Activated CD8-positive, alpha-beta memory T cell treated with anti-CD3 and anti-CD28 coated beads, Interleukin-2, amount 10 ng/mL, durations not matched to agents 7 days and 5 days (primary cell): Measurements from ENCODE around the gene ARHGAP5. TPM values are rescaled to one million over a fixed set of nuclear protein-coding genes. Genes with fewer than 3 reads are reported as not detected.
A peak's percentile ranks its signal among the peaks of the same experiment; 100 is the strongest.

Experiments
- ATAC-seq: fragments of 150-1000 bp; cut with Tn5 transposase; one replicate; pipeline ENCODE4 v1.10.0; 2021; ENCODE audit warnings: moderate library complexity
- CTCF ChIA-PET: fragments of 350-600 bp; sonication (Branson Sonifier 250); formaldehyde crosslinking; loops from one replicate; lab custom pipeline; 2021; ENCODE audit warnings: antibody characterized with exemption; lab: Charles Lee
- DNase-seq: peaks from one replicate; pipeline ENCODE4 v3.0.0-alpha.2; 2020
- H3K27ac Mint-ChIP-seq: one replicate; pipeline ENCODE4 v1.8.0; 2021; ENCODE audit warnings: mild to moderate bottlenecking, mixed read lengths
- H3K27me3 Mint-ChIP-seq: one replicate; pipeline ENCODE4 v1.8.0; 2021; ENCODE audit warnings: mixed read lengths
- H3K36me3 Mint-ChIP-seq: one replicate; pipeline ENCODE4 v1.8.0; 2021; ENCODE audit warnings: mild to moderate bottlenecking, mixed read lengths
- H3K4me1 Mint-ChIP-seq: one replicate; pipeline ENCODE4 v1.8.0; 2021; ENCODE audit warnings: mixed read lengths
- H3K4me3 Mint-ChIP-seq: one replicate; pipeline ENCODE4 v1.8.0; 2021; ENCODE audit warnings: mild to moderate bottlenecking, moderate library complexity, mixed read lengths
- H3K9me3 Mint-ChIP-seq: one replicate; pipeline ENCODE4 v1.8.0; 2022; ENCODE audit warnings: low read depth, mixed read lengths
- total RNA-seq, 2 experiments: library from RNA; stranded (reverse); gene quantifications; one replicate each; pipeline ENCODE4 v1.2.3, GENCODE V29; 2021

Gene ARHGAP5, protein sequence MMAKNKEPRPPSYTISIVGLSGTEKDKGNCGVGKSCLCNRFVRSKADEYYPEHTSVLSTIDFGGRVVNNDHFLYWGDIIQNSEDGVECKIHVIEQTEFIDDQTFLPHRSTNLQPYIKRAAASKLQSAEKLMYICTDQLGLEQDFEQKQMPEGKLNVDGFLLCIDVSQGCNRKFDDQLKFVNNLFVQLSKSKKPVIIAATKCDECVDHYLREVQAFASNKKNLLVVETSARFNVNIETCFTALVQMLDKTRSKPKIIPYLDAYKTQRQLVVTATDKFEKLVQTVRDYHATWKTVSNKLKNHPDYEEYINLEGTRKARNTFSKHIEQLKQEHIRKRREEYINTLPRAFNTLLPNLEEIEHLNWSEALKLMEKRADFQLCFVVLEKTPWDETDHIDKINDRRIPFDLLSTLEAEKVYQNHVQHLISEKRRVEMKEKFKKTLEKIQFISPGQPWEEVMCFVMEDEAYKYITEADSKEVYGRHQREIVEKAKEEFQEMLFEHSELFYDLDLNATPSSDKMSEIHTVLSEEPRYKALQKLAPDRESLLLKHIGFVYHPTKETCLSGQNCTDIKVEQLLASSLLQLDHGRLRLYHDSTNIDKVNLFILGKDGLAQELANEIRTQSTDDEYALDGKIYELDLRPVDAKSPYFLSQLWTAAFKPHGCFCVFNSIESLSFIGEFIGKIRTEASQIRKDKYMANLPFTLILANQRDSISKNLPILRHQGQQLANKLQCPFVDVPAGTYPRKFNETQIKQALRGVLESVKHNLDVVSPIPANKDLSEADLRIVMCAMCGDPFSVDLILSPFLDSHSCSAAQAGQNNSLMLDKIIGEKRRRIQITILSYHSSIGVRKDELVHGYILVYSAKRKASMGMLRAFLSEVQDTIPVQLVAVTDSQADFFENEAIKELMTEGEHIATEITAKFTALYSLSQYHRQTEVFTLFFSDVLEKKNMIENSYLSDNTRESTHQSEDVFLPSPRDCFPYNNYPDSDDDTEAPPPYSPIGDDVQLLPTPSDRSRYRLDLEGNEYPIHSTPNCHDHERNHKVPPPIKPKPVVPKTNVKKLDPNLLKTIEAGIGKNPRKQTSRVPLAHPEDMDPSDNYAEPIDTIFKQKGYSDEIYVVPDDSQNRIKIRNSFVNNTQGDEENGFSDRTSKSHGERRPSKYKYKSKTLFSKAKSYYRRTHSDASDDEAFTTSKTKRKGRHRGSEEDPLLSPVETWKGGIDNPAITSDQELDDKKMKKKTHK (N-terminal part only)
- 10 to 100 TPM; 25.8 to 29.4 TPM for total RNA-seq

DNA sequence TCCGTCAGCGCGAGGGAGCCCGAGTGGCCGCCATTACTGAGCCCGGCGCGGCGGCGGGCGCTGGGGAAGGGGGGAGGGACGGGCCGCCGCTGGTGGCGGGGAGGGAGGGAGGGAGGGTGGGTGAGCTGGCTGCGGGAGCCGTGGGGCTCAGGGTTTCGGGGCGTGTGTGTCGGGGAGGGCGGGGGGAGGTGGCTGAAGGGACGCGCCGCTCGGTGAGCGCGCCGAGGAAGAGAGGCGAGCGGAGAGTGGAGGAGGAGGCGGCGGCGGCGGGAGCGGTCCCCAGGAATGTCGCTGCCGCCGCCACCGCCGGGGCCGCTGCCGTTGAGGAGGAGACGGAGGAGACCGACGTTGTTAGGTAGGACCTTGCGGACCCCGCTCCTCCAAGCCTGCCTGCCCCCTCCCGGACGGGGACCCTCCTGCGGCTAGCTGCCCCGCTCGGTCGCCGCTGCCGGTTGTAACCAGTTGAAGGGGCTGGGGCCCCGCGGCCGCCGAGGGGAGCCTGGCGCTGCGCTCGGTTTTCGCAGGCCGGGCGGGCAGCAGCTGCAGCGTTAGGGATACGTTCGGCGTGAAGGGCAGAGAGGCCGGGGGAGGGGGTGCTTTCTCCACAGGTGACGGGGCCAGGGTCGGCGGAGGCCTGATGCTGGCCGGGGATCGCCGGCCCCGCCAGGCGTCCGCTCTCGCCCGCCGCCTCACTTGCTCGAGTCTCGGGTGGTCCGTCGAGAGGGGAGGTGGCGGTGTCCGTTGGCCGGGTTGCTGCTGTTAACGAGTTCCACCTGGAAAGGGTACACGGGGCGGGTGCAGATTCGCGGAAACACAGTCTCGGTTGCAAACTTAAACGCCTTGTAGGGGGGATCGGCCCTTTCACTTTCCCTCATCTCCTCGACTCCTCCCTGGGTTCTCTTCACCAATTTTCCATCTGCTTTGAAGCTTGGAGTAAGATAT, at the start of gene ARHGAP5:
Gene ARHGAP5 (plus strand): TSS at position 224 of the 942 bp plus-strand sequence. CDS start 13,366 bp downstream, outside the sequence.
- H3K9me3 Mint-ChIP-seq = no peaks in the 10 kb centered on the region
- peak within 1 kb of the TSS; percentile 84 for H3K4me3 Mint-ChIP-seq
- peaks cover 16% of the 10 kb centered on the region for H3K27me3 Mint-ChIP-seq
- ATAC-seq (peak; percentile 50), DNase-seq (peak; percentile 61)
- H3K4me1 Mint-ChIP-seq = peaks cover 27% of the 10 kb centered on the region
- H3K27ac Mint-ChIP-seq = peak within 1 kb of the TSS; percentile 87
- H3K36me3 Mint-ChIP-seq = peaks cover 3% of the 10 kb centered on the region
- CTCF ChIA-PET = interaction anchor here (0.5 to 11.7 kb wide), 6 partner anchors 79 to 1413 kb away, joined by 3 to 129 read pairs (median 3); partner anchors contain the start of gene RNU6-8

DNA sequence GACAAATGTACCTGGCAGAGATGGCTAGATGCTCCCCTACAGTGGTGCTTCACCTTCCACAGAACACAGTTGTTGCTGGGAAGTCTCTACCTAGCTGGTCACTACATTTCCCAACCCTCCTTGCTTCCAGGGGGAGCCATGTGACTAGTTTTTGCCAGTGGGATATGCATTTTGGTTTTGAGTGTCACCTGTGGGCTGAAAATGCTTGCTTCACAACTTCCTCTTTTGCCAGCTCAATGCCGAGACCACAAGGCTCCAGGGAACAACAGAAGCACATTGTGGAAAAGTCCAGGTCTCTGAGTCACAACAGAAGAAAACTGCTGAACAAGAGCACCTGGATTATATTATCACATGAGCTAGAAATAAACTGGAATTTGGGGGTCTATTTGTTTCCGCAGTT, 48.5 kb upstream of the ARHGAP5 start:
- ATAC-seq (no peak), DNase-seq (no peak)
- Mint-ChIP-seq H3K4me1 (no peaks in the 10 kb centered on the region), H3K27me3 (peaks cover 8% of the 10 kb centered on the region), H3K9me3 (no peaks in the 10 kb centered on the region), H3K36me3 (no peaks in the 10 kb centered on the region), H3K27ac (no peak overlapping the region), H3K4me3 (no peak overlapping the region)
- CTCF ChIA-PET = interaction anchor here (1.0 kb wide), 1 partner anchor 224 kb away, joined by 3 read pairs; no protein-coding TSS in a partner anchor

DNA sequence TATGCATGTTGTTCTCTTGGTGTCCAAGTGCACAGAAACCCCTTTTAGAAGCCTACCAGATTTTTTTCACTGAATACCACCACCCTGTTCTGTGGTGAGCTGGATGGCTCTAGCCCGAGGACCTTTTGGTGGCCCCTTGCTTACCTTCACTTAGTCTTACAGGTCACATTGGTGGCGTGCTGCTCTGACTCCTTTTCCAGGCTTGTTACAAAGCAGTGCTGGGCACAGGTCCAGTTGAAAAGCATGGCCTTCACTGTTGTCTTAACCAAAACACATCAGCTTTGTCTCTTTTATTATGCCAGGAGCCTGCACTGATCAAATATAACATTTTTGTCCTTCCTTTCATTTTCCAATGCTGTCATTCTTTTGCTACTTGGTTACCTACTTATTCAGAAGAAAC, 43.6 kb upstream of the ARHGAP5 start:
- ATAC-seq = no peak
- H3K36me3 Mint-ChIP-seq = no peaks in the 10 kb centered on the region
- CTCF ChIA-PET = no interaction called here

DNA sequence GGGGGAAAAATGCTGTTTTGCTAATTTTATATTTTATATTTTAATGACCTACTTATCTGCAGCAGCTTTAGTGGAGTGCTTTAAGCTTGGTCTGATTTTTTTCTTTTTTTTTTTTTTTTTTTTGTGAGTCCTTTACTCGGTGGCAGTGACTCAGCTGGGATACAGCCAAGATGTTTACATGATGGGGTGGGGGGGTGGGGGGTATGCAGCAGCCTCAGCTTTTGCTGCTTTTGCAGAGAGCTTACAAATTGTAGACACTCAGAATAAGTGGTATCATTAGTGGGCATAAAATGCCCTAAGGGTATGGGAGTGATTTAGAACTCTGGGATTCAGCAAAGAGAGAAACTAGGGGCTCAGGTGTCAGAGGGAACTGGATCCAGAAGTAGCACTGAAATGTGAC, 38.2 kb upstream of the ARHGAP5 start:
- DNase-seq (no peak), ATAC-seq (no peak)
- no peaks in the 10 kb centered on the region for H3K9me3 Mint-ChIP-seq
- no peaks in the 10 kb centered on the region for H3K36me3 Mint-ChIP-seq
- H3K4me1 Mint-ChIP-seq = peaks cover 4% of the 10 kb centered on the region
- CTCF ChIA-PET = interaction anchor here (0.6 kb wide), 1 partner anchor 261 kb away, joined by 3 read pairs; no protein-coding TSS in a partner anchor
- H3K4me3 Mint-ChIP-seq = no peak overlapping the region
- peaks cover 33% of the 10 kb centered on the region for H3K27me3 Mint-ChIP-seq
- H3K27ac Mint-ChIP-seq = no peak overlapping the region

More for the DNA sequence above, 43.6 kb upstream of the ARHGAP5 start:
- DNase-seq = no peak
- H3K4me3 Mint-ChIP-seq = no peak overlapping the region
- no peak overlapping the region for H3K27ac Mint-ChIP-seq
- H3K27me3 Mint-ChIP-seq = peaks cover 9% of the 10 kb centered on the region
- no peaks in the 10 kb centered on the region for H3K9me3 Mint-ChIP-seq
- H3K4me1 Mint-ChIP-seq = no peaks in the 10 kb centered on the region

DNA sequence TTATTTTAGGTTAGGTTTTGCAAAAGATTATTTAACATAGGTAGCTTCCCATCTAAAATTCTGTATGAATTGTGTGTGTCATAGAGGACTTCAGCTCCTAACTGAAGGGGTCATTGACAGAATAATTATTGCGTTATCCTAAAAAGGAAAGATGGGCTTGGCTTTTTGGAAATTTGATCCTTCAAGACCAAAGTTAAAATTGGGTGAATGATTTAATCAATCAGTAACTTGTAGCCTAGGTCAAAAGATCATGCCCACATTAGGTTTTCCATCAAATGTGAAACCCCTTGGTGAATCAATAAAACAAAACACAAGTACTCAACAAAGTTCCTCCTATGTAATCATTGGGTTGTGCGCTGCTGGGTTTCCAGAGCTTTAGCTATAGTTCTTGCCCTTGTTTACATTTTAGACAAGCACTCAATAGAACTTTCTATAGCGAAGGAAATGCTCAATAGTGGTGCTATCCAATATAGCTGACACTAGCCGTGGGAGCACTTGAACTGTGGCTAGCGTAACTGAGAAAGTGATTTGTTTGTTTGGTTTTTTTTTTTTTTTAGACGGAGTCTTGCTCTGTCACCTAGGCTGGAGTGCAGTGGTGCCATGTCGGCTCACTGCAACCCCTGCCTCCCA, 37.6 kb upstream of the ARHGAP5 start:
- DNase-seq = no peak
- Mint-ChIP-seq H3K36me3 (no peaks in the 10 kb centered on the region), H3K9me3 (no peaks in the 10 kb centered on the region), H3K4me1 (peaks cover 5% of the 10 kb centered on the region), H3K4me3 (no peak overlapping the region), H3K27me3 (peaks cover 36% of the 10 kb centered on the region), H3K27ac (no peak overlapping the region)
- ATAC-seq = no peak
- CTCF ChIA-PET = interaction anchor here (0.6 kb wide), 1 partner anchor 260 kb away, joined by 3 read pairs; no protein-coding TSS in a partner anchor

DNA sequence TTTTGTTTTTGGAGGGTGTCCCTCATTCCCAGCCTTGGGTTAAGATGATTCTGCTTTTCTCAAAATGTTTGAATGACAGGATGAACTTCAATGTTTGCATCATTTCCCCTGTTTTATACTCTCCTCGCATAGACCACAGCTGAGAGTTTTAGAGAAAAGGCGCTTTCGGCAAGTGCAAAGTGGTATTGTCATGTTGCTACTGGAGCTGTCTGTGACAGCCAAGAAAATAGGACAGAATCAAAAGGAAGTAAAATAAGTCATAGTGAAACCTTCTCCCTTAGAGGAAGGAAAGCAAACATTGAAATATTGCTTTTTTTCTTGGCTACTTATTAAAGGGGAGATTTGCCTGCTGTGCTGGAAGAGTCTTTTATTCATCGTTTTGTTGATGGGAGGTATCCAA, 33.5 kb upstream of the ARHGAP5 start:
- Mint-ChIP-seq H3K4me1 (peaks cover 5% of the 10 kb centered on the region), H3K4me3 (no peak overlapping the region), H3K27ac (no peak overlapping the region), H3K9me3 (no peaks in the 10 kb centered on the region), H3K36me3 (no peaks in the 10 kb centered on the region), H3K27me3 (peaks cover 28% of the 10 kb centered on the region)
- DNase-seq = no peak
- CTCF ChIA-PET = interaction anchor here (1.0 kb wide), 1 partner anchor 33 kb away, joined by 3 read pairs; no protein-coding TSS in a partner anchor
- peak; percentile 39 for ATAC-seq

DNA sequence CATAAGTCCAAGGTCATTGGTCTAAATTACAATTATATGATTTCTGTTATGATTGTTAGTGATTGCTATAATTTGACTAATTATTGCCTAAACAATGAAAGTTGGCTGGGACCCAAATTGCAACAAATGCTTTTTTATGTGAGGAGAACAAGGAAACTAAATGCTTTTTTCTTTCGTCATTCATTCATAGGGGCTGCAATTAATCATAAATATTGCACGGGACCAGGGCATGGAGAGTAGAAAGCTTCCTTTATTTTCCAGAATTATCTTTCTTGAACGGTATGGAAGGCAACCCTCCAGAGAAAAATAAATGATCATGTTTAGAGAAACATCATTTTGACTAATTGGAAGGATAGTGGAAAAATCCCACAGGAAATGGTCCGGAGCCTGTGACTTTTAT, 32.6 kb upstream of the ARHGAP5 start:
- Mint-ChIP-seq H3K36me3 (no peaks in the 10 kb centered on the region), H3K27me3 (peaks cover 27% of the 10 kb centered on the region), H3K9me3 (no peaks in the 10 kb centered on the region), H3K27ac (no peak overlapping the region), H3K4me3 (no peak overlapping the region), H3K4me1 (peaks cover 5% of the 10 kb centered on the region)
- ATAC-seq = no peak
- CTCF ChIA-PET = interaction anchor here (1.5 kb wide), 1 partner anchor 118 kb away, joined by 4 read pairs; no protein-coding TSS in a partner anchor
- DNase-seq = no peak

DNA sequence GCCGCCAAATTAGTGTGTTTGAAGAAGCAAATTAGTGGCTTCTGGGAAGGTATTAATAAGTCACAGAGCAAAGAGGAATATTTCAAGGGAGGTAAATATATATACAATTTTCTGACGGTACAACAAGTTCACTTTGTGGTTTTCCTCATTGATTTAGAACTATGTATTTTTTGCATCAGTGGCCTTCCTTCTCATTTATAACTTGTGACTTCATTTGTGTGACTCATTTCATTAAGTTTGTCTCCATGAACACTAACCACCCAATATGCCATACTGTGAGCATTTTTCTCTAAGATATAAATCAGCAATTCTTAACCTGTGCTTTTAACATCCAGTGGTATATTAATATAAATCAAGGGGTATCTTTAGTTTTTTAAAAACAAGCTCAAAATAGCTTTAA, 29.3 kb upstream of the ARHGAP5 start:
- no peaks in the 10 kb centered on the region for H3K9me3 Mint-ChIP-seq
- ATAC-seq (no peak), DNase-seq (no peak)
- no peaks in the 10 kb centered on the region for H3K36me3 Mint-ChIP-seq
- no peak overlapping the region for H3K27ac Mint-ChIP-seq
- H3K4me1 Mint-ChIP-seq = peaks cover 5% of the 10 kb centered on the region
- peaks cover 12% of the 10 kb centered on the region for H3K27me3 Mint-ChIP-seq
- CTCF ChIA-PET = interaction anchor here (1.2 kb wide), 1 partner anchor 13 kb away, joined by 3 read pairs; no protein-coding TSS in a partner anchor
- H3K4me3 Mint-ChIP-seq = no peak overlapping the region

DNA sequence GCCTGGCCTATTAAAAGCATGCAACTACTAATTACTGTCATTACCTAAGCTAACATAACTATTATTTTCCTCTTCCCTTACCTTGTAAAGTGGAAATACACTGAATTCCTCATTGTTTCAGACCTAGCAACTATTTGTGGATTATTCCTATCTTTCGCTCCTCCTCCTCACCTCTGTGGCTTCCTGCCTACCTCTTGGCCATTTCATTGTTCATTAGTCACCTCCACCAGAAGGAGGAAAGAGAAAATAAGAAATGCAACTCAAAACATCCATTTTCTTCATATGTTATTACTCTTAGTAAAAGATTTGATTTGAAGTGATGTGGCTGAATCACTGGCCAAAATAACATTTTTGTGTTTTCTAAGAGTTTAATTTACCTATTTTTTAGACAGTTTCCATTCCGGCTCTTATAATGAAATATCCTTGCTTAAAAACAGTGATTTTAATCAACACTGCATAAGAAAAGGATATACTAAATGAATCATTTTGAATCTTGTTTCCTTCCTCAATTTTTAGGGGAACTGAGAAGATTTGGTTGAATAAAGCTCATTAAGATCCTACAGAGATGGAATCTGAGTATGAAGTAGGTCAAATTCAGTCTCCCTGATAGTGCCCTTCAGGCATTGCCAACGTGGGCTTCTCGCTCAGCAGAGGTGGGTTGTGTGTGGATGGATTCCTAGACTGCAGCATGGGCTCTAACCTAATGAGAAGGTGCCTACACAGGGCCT, 27.6 kb upstream of the ARHGAP5 start:
- CTCF ChIA-PET = no interaction called here
- H3K4me1 Mint-ChIP-seq = no peaks in the 10 kb centered on the region
- no peaks in the 10 kb centered on the region for H3K36me3 Mint-ChIP-seq
- H3K4me3 Mint-ChIP-seq = no peak overlapping the region
- DNase-seq (no peak), ATAC-seq (no peak)
- no peaks in the 10 kb centered on the region for H3K9me3 Mint-ChIP-seq
- no peak overlapping the region for H3K27ac Mint-ChIP-seq
- peaks cover 4% of the 10 kb centered on the region for H3K27me3 Mint-ChIP-seq

DNA sequence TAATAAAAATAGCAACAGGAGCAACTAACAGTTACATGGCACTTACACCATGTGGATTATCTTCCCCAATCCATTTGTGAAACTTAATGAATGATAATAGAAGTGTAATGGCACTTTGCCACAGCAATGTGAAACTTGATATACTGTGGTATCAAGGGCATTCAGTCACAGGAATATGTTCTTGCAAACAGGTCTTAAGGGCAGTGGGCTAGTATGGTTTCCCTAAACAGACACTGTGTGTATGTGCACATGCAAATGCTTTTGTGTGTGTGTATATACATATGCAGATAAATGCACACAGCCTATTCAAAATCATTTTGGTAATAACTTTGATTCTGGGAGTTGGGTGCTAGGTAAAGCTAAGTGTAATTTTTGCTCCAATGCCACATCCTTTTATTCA, 26.2 kb upstream of the ARHGAP5 start:
- CTCF ChIA-PET = no interaction called here
- H3K27ac Mint-ChIP-seq = no peak overlapping the region

DNA sequence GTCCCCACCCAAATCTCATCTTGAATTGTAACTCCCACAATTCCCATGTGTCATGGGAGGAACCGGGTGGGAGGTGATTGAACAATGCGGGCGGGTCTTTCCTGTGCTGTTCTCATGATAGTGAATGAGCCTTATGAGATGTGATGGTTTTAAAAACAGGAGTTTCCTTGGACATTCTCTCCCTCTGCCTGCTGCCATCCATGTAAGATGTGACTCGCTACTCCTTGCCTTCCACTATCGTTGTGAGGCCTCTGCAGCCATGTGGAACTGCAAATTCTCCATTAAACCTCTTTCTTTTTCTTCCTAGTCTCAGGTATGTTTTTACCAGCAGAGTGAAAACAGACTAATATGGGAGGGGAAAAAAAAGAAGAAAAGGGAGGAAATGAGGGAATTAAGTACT, 22.6 kb upstream of the ARHGAP5 start:
- Mint-ChIP-seq H3K4me1 (no peaks in the 10 kb centered on the region), H3K9me3 (no peaks in the 10 kb centered on the region), H3K27ac (no peak overlapping the region), H3K4me3 (no peak overlapping the region), H3K36me3 (no peaks in the 10 kb centered on the region), H3K27me3 (peaks cover 14% of the 10 kb centered on the region)
- ATAC-seq (no peak), DNase-seq (no peak)
- CTCF ChIA-PET = no interaction called here

More for the DNA sequence above, 26.2 kb upstream of the ARHGAP5 start:
- DNase-seq (no peak), ATAC-seq (no peak)
- Mint-ChIP-seq H3K4me3 (no peak overlapping the region), H3K4me1 (no peaks in the 10 kb centered on the region), H3K27me3 (peaks cover 2% of the 10 kb centered on the region), H3K36me3 (no peaks in the 10 kb centered on the region), H3K9me3 (no peaks in the 10 kb centered on the region)
